Brain microvascular endothelial cell (primary cell): ENCODE measurements around the gene GREM1.

Experiments
- DNase-seq: peaks from one replicate; pipeline ENCODE4 v3.0.0-alpha.2; 2020
- H3K27ac ChIP-seq: fragments of 250-450 bp; sonication (Bioruptor Pico); 2 replicates; pipeline ENCODE4 v1.5.1; 2020; ENCODE audit warnings: mild to moderate bottlenecking, moderate library complexity
- H3K27me3 ChIP-seq: fragments of 250-450 bp; sonication (Bioruptor Pico); replicated peaks from 2 replicates; pipeline ENCODE4 v1.5.1; 2020; ENCODE audit warnings: mild to moderate bottlenecking
- H3K36me3 ChIP-seq: fragments of 250-450 bp; sonication (Bioruptor Pico); replicated peaks from 2 replicates; pipeline ENCODE4 v1.5.1; 2020; ENCODE audit warnings: mild to moderate bottlenecking
- H3K4me3 ChIP-seq: 2 replicates; pipeline ENCODE4 v1.5.1; 2011; ENCODE audit warnings: low read depth, mild to moderate bottlenecking, control low read depth, low read length, moderate library complexity
- in situ Hi-C: cut with HindIII; loops from 2 replicates; pipeline ENCODE4 v1.10.0; 2017; ENCODE audit warnings: low sequenced_read_pairs, low pct_ligation_motif_present
- TF ChIP-seq, protein P1 (sequence below): IDR thresholded peaks from 2 replicates; pipeline ENCODE4 v1.5.1; 2011; ENCODE audit warnings: low read depth, mild to moderate bottlenecking, moderate library complexity, low read length, control low read depth, inconsistent platforms; ENCODE audit errors: missing control alignments

Gene GREM1

DNA sequence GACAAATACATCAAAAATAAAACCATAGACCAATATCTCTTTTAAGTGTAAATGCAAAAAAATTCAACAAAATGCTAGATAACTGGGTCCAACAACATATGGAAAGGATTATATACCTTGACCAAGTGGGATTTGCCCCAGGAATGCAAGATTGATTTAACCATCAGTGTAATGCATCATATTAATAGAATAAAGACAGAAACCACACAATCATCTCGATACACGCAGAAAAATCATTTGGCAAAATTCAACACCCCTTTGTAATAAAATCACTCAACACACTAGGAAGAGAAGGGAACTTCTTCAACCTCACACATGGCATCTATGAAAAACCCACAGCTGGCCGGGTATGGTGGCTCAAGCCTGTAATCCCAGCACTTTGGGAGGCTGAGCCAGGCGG, 19.5 kb downstream of the GREM1 start:
- in situ Hi-C loops, result no loop called here
- peaks cover 20% of the 10 kb centered on the region for H3K36me3 ChIP-seq
- TF ChIP-seq, protein P1, sequence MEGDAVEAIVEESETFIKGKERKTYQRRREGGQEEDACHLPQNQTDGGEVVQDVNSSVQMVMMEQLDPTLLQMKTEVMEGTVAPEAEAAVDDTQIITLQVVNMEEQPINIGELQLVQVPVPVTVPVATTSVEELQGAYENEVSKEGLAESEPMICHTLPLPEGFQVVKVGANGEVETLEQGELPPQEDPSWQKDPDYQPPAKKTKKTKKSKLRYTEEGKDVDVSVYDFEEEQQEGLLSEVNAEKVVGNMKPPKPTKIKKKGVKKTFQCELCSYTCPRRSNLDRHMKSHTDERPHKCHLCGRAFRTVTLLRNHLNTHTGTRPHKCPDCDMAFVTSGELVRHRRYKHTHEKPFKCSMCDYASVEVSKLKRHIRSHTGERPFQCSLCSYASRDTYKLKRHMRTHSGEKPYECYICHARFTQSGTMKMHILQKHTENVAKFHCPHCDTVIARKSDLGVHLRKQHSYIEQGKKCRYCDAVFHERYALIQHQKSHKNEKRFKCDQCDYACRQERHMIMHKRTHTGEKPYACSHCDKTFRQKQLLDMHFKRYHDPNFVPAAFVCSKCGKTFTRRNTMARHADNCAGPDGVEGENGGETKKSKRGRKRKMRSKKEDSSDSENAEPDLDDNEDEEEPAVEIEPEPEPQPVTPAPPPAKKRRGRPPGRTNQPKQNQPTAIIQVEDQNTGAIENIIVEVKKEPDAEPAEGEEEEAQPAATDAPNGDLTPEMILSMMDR, result no peak
- DNase-seq, result no peak
- H3K4me3 ChIP-seq, result no peak overlapping the region
- H3K27me3 ChIP-seq, result no peaks in the 10 kb centered on the region
- no peak overlapping the region for H3K27ac ChIP-seq

DNA sequence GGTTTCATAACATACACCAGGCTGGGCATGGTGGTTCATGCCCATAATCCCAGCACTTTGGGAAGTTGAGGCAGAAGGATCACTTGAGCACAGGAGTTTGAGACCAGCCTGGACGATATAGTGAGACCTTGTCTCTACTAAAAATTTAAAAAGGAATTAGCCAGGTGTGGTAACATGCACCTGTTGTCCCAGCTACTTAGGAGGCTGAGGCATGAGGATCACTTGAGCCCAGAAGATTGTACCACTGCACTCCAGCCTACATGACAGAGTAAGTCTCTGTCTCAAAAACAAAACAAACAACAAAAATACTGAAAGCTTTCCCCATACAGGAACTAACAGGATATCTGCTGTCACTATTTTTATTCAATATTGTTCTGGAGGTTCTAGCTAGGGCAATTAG, 20.9 kb downstream of the GREM1 start:
- H3K27me3 ChIP-seq, result no peaks in the 10 kb centered on the region
- TF ChIP-seq, protein P1, result no peak
- no peak for DNase-seq
- in situ Hi-C loops, result no loop called here
- peaks cover 9% of the 10 kb centered on the region for H3K36me3 ChIP-seq
- H3K4me3 ChIP-seq, result no peak overlapping the region
- H3K27ac ChIP-seq, result no peak overlapping the region

DNA sequence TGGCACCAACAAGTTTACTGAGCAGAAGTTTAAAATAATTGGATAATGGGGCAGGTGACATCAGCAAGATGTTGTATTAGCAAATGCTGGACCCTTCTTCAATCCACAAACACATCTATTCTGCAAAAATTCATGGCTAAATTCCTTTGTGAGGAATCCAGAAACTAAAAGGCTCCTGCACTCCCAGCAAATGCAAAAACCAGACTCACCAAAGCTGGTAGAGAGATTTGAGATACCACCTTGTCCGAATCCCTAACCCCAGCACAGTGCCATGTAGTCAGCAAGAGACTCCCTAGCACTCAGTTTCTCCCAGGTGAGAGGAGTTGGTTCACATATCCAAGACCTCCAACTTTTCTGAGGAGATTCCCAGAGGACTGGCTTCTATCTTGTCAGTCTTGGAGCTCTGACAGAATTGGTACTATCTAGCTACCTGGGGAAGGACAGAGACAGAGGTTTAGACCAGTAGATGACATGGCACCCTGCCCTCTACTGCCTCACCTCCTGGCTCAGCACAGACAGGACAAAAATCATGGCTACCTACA, 21.8 kb downstream of the GREM1 start:
- no peak for DNase-seq
- no peak overlapping the region for H3K4me3 ChIP-seq
- TF ChIP-seq, protein P1, result no peak
- in situ Hi-C loops, result no loop called here
- no peak overlapping the region for H3K27ac ChIP-seq
- H3K27me3 ChIP-seq, result no peaks in the 10 kb centered on the region
- H3K36me3 ChIP-seq, result peaks cover 3% of the 10 kb centered on the region

DNA sequence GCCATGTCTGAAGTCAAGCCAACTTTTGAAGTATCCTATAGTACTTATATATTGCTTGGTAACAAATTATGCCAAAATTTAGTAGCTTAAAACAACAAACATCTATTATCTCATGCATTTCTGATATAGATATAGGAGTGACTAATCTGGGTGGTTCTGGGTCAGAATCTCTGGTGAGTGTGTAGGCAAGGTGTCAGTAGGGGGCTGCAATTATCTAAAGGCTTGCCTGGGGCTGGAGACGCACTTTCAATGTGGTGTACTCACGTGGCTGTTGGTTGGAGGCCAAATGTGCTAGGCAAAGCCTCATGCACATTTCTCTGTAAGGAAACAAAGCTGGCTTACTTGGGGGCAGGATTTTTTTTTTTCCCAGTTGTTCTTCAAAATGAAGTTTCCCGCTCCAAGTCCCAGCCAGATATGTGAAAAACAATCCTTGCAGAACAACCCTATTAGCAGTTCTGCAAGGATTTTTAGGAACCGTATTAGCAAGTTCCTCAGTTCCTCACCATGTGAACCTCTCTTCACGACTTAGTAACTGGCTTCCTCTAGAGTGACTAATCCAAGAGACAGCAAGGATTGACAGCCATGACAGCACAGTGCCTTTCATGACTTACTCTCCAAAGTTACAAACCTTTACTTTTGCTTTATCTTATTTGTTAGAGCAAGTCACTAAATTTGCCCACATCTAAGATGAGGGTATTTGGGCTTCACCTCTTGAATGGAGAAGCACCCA, 25.8 kb downstream of the GREM1 start:
- Histone ChIP-seq H3K4me3 (no peak overlapping the region), H3K27ac (no peak overlapping the region), H3K36me3 (no peaks in the 10 kb centered on the region), H3K27me3 (no peaks in the 10 kb centered on the region)
- in situ Hi-C loops, result no loop called here
- no peak for DNase-seq
- TF ChIP-seq, protein P1, result no peak

DNA sequence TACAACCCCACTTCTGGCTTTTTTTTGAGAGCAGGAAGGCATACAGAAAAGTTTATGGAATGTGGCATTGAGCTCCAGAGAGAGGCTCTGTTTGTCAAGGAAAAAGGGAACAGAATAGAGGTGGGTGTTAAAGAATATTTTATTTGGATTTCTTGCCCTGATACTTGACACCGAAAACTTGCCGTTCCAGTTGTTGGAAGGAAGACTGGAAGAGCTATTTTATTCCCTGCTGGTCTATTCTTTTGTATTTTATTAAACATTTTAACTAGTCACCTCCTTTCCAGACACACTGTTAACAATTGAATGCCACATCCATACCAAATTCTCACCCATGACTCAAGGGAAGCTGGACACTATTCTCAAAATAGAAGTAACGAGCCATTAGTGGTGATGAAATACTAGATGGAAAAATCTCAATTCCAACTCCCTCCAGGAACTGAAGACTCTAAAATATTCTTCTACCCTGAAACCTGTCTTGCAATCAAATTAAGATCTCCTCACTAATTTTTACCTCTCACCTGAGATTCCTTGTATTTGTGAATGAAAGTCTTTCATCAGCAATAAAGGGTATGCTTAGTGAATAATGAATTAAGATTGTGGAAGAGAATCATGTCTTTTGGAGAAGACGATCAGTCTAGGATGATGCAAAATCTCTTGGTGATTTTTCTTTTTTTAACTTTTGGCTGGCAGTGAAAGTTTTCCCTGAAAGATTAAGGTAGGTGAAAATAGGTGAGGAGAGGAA, 28.5 kb downstream of the GREM1 start:
- in situ Hi-C loops, result no loop called here
- DNase-seq, result no peak

More for the DNA sequence above, 28.5 kb downstream of the GREM1 start:
- Histone ChIP-seq H3K36me3 (no peaks in the 10 kb centered on the region), H3K27me3 (no peaks in the 10 kb centered on the region), H3K4me3 (no peak overlapping the region), H3K27ac (no peak overlapping the region)
- TF ChIP-seq, protein P1, result no peak
